NCI-H2171 treated with DMSO at 0.1 percent for 48 hours (cell line): ENCODE data around the gene ACTR5.
A peak's percentile ranks its signal among the peaks of the same experiment; 100 is the strongest.

Source experiments
- DNase-seq: peaks from one replicate; lab custom pipeline; 2025; lab: John Stamatoyannopoulos, UW

The ACTR5 gene

GRCh38 chr20:38728911-38729642 is 19.2 kb upstream of the ACTR5 start:
- peak; percentile 98 for DNase-seq

- peak; percentile 88 for DNase-seq
Measured at GRCh38 chr20:38729767-38730166, 18.5 kb upstream of the ACTR5 start.

- DNase-seq, result peak; percentile 47
Measured at GRCh38 chr20:38730167-38730988, 17.9 kb upstream of the ACTR5 start.

- peak; percentile 94 for DNase-seq
Measured at GRCh38 chr20:38730989-38731737, 17.1 kb upstream of the ACTR5 start.

- no peak for DNase-seq
Measured at GRCh38 chr20:38731738-38732113, 16.5 kb upstream of the ACTR5 start.

GRCh38 chr20:38732981-38733380 is 15.3 kb upstream of the ACTR5 start:
- no peak for DNase-seq

- no peak for DNase-seq
Measured at GRCh38 chr20:38735172-38735571, 13.1 kb upstream of the ACTR5 start.

GRCh38 chr20:38737887-38738286 is 10.4 kb upstream of the ACTR5 start:
- DNase-seq, result no peak

- no peak for DNase-seq
Measured at GRCh38 chr20:38745757-38746156, 2.5 kb upstream of the ACTR5 start.

GRCh38 chr20:38747495-38748096 is 664 bp upstream of the ACTR5 start:
- peak; percentile 71 for DNase-seq

- DNase-seq, result peak; percentile 43
Measured at GRCh38 chr20:38748861-38749149, 545 bp downstream of the ACTR5 start.

- DNase-seq, result peak; percentile 60
Measured at GRCh38 chr20:38751360-38751976, 3.2 kb downstream of the ACTR5 start.

GRCh38 chr20:38752029-38752428 is 3.8 kb downstream of the ACTR5 start:
- DNase-seq, result no peak

- DNase-seq, result no peak
Measured at GRCh38 chr20:38754924-38755323, 6.7 kb downstream of the ACTR5 start.

GRCh38 chr20:38755324-38755910 is 7.2 kb downstream of the ACTR5 start:
- DNase-seq, result peak; percentile 97

GRCh38 chr20:38757145-38757775 is 9.0 kb downstream of the ACTR5 start:
- no peak for DNase-seq

GRCh38 chr20:38759106-38759505 is 10.8 kb downstream of the ACTR5 start:
- no peak for DNase-seq

- no peak for DNase-seq
Measured at GRCh38 chr20:38760978-38761377, 12.7 kb downstream of the ACTR5 start.

GRCh38 chr20:38762174-38762573 is 13.9 kb downstream of the ACTR5 start:
- no peak for DNase-seq

GRCh38 chr20:38763616-38764015 is 15.4 kb downstream of the ACTR5 start:
- no peak for DNase-seq
